Colon (tissue), 2 donors: ENCODE measurements around the gene RNF213.
"Not testable (repeated sequence)": the region's sequence is repeated elsewhere in the genome, so short reads cannot be mapped to it uniquely, and the experiment has no call there.

ENCODE experiments used
- FAIRE-seq: peaks from 2 replicates; lab custom pipeline; 2012; peaks lifted over from hg19 to GRCh38; lab: Jason Lieb, UNC
- donor health status: control.
- donor health status: control.

The RNF213 gene

DNA sequence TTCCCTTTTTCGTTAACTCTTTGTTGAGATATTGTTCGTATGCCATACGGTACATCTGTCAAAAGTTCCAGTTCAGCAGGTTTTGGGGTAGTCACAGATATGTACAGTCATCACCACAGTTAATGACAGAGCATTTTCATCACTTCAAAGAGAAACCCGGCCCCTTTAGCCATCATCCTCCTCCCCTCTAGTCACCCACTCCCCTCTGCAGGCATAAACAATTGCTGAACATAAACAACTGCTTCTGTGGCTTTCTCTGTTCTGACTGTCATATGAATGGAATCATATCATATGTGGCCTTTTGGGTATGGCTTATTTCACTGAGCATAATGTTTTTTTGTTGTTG, 59.3 kb downstream of the RNF213 start:
- no peak for FAIRE-seq

GRCh38 chr17:80320496-80320895, 59.8 kb downstream of the RNF213 start:
- no peak for FAIRE-seq

- no peak for FAIRE-seq
Measured at GRCh38 chr17:80322864-80323263, 62.2 kb downstream of the RNF213 start.

- FAIRE-seq = no peak
Measured at GRCh38 chr17:80323982-80324381, 63.3 kb downstream of the RNF213 start.

- FAIRE-seq = no peak
Measured at GRCh38 chr17:80327518-80327917, 66.9 kb downstream of the RNF213 start.

DNA sequence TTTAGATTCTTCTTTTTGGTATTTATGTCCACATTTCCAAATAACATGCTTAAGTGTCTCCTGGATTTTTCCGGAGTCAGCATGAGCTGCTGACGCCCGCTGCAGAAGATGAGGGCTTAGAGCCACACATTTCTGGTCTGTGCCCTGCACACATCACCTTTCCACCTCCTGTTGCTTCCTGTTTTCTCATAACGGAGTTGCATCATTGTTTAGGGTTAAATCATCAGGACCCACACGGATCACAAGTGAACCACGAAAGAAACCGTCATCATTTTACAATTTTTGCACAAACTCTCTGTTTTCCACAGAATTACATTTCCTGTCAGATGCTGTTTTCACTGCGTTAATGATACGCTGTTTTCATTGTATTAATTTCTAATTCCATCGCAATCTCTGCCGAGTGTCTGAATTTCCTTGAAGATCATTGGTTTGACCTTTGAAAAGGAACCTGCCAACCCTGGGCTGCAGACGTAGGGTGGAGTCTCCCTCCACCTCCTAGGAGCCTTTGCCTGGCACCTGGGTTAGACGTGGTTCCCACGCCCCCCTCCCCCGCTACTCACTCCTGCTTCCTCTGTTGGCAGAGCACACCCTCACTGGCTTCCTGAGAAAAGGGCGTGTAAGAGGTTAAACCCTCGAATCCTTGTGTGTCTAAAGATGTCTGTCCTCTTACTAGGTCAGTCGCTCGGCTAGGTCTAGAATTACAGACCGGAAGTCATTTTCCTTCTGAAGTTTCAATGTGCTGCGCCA, 68.2 kb downstream of the RNF213 start:
- no peak for FAIRE-seq

- not testable (repeated sequence) for FAIRE-seq
Measured at GRCh38 chr17:80329421-80329820, 68.8 kb downstream of the RNF213 start.

- no peak for FAIRE-seq
Measured at GRCh38 chr17:80330276-80330675, 69.6 kb downstream of the RNF213 start.

- not testable (repeated sequence) for FAIRE-seq
Measured at GRCh38 chr17:80330938-80331337, 70.3 kb downstream of the RNF213 start.

DNA sequence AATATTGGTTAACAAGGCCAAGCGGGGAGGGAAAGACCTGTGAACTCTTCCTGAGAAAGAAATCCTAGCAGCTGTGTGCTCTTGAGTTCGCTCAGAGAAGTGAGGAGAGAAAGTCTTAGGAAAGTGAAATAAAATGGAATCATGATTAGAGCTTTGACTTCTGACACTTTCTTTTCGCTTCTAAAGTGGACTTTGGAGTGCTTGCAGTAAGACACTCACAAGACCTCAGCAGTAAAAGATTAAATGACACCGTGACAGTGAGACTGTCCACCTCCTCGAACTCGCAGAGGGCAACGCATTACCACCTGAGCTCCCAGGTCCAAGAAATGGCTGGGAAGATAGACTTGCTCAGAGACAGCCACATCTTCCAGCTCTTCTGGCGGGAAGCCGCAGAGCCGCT, 71.2 kb downstream of the RNF213 start:
- no peak for FAIRE-seq

GRCh38 chr17:80337195-80337895, 76.7 kb downstream of the RNF213 start:
- no peak for FAIRE-seq

DNA sequence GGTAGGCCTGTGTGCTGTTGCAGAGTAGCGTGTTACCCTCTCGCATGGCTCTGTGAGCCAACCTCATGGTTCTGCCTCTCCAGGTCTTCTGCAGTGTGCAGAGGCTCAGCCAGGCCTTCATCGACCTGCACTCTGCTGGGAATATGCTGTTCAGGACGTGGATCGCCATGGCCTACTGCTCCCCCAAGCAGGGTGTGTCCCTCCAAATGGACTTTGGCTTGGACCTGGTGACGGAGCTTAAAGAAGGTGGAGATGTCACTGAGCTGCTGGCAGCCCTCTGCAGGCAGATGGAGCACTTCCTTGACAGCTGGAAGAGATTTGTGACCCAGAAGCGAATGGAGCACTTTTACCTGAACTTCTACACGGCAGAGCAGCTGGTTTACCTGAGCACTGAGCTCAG, 78.5 kb downstream of the RNF213 start:
- FAIRE-seq = no peak

GRCh38 chr17:80339731-80340456, 79.2 kb downstream of the RNF213 start:
- FAIRE-seq = no peak

DNA sequence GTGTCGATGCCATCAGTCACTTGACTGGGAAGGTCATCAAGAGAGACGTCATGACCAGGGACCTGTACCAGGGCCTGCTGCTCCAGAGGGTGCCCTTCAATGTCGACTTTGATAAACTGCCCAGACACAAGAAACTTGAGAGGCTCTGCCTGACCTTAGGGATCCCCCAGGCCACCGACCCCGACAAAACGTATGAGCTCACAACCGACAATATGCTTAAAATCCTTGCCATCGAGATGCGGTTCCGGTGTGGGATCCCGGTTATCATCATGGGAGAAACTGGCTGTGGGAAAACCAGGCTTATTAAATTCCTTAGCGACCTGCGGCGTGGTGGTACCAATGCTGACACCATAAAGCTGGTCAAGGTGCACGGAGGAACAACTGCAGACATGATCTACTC, 84.7 kb downstream of the RNF213 start:
- FAIRE-seq = no peak

DNA sequence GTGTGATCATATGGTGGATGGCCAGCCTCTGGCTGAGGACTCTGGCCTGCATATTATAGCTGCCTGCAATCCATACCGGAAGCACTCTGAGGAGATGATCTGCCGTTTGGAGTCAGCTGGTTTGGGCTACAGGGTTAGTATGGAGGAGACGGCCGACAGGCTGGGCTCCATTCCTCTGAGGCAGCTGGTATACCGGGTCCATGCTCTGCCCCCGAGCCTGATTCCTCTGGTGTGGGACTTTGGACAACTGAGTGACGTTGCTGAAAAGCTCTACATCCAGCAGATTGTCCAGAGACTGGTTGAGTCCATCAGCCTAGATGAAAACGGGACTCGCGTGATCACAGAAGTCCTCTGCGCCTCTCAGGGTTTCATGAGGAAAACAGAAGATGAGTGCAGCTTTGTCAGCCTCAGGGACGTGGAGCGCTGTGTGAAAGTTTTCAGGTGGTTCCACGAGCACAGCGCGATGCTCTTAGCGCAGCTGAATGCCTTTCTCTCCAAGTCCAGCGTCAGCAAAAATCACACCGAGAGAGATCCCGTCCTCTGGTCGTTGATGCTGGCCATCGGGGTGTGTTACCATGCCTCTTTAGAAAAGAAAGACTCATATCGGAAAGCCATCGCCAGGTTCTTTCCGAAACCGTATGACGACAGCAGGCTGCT, 85.3 kb downstream of the RNF213 start:
- FAIRE-seq = no peak

- FAIRE-seq = no peak
Measured at GRCh38 chr17:80346498-80347275, 86.0 kb downstream of the RNF213 start.

- FAIRE-seq = no peak
Measured at GRCh38 chr17:80347536-80347935, 86.9 kb downstream of the RNF213 start.

- no peak for FAIRE-seq
Measured at GRCh38 chr17:80347948-80348351, 87.3 kb downstream of the RNF213 start.

DNA sequence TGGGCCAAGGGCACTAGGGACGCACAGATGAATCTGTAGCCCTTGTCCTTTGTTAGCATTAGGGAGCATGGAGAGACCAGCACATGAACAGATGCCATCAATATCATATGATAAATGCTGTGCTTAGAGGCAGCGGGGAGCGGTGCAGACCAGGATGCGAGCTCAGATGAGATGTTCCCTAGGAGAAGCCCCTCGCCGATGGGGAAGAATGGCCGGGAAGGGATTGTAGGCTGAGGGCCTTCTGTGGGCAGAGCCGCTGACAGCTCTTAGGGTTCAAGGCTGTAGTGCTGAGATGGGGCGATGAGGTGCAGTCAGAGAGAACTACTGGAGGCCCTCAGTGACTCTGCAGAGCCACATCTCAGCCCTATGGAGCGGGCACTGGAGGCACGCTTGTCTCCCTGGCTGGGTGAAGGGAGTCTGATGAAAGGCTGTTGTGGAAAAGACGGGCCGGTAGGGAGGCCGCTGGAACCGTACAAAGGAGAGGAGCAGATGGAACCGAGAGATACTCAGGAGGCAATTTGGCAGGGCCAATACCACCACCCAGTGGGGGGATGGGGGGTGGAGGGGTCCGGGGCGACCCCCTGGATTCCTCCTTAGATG, 88.0 kb downstream of the RNF213 start:
- no peak for FAIRE-seq

DNA sequence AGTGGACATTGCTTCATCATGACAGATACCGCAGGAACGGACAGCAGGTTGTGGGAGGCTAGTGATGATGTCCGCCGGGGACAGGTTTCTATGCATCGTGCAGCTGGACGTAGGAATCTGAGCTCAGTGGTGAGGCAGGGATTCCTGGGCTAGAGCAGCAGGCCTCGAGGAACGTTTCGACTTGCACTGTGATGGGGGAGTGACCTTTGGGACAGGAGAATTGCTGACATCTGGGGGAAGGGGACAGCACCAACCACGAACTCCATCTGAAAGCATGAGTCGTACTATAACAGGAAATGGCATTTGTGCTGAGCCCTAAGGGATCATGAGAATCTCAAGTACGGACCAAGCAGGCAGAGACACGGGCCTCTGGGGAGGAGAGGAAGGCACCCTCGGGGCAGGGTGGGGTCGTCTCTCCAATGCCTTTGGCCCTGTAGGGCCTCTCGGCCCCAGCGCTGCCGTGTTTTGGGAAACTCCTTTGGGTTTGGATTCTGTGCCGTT, 88.5 kb downstream of the RNF213 start:
- no peak for FAIRE-seq

DNA sequence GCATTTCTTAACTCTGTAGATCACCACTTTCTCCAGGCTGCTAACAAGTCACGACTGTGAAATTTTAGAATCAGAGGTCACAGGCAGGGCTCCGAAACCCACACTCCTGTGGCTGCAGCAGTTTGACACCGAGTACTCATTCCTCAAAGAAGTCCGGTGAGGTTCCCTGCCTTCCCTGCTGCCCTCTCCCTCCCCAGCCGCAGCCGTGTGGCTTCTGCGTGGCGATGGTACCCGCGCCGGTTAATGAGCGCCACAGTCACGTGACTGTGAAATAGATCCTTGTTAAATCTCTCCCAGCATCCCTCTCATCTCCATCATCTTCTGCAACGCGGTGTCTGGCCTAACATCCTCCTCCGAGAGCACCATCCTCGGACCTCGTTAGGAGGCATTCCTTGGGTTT, 89.1 kb downstream of the RNF213 start:
- FAIRE-seq = no peak
